ENCODE measurements around the gene RAB10.
"Not testable (repeated sequence)": the region's sequence is repeated elsewhere in the genome, so short reads cannot be mapped to it uniquely, and the experiment has no call there.

RAB10 gene

DNA sequence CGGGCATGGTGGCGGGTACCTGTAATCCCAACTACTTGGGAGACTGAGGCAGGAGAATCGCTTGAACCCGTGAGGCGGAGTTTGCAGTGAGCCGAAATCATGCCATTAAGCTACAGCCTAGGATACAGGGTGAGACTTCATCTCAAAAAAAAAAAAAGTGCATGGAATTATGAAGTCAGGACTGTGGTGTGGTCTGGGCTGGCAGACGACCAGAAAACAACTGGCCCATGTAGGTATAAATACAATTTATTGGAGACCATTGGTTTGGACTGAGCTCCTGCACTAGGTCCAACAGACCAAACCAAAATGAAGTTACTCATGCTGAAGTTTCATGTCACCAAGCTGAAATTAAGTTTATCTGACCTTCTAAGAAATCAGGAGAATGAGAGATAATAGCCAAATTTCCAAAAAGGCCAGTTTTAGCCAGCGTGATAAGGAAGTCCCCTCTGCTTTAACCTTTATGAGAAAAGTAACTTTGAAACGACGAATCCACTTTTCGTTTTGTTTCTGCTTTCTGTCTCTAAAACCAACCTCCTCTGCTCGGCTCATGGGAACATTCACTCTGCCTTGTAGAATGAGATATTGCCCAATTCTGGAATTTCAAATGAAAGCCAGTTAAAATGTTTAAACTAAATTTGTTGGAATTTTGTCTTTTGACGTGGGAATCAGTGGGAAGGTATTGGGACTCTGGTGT is 17.7 kb upstream of the RAB10 start:
- in situ Hi-C loops (cut with MboI; ENCODE audit: low sequenced_read_pairs), result no loop called here

DNA sequence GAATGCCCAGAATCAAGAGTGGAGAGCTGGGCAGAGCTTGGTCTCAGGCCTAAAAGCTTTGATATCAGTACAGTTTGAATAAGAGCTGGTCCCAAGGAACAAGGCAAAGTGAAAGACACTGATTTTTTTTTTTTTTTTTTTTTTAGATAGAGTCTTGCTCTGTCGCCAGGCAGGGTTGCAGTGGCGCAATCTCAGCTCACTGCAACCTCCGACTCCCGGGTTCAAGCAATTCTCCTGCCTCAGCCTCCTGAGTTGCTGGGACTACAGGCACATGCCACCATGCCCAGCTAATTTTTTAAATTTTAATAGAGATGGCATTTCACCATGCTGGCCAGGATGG is 17.2 kb upstream of the RAB10 start:
- in situ Hi-C loops (cut with MboI; ENCODE audit: low sequenced_read_pairs), result not testable (repeated sequence)

DNA sequence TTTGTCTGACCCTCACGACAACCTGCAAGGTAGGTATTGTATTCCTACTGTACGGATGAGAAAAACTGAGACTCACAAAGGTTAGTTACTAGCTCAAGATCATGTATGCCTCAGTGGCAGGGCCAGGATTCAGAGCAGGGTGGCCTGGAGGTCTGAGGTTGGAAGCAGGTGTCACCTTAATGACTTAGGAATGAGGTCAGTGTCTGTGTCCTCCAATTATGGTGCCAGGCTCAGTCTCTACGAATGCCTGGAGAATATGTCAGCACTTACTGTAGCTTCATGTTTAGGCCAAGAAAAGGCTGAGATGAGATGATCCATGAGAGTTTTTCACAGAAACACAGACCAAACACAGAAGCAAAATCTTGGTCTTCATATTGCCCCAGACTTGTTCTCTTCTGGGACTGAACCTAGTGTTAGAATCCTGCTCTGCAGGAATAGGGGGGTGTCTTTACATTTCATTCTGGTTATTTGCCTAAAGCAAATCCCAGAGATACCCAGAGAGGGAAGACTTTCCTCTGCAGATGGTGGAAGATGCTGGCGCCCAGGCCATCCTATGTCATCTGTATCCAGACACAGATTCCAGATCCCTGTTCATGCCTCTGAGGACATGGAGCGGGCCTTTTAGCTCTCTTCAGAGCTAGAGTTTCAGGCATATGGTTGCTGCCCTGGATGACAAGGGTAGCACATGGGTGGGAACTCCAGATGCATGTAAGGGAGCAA is 16.3 kb upstream of the RAB10 start:
- in situ Hi-C loops (cut with MboI; ENCODE audit: low sequenced_read_pairs), result no loop called here

DNA sequence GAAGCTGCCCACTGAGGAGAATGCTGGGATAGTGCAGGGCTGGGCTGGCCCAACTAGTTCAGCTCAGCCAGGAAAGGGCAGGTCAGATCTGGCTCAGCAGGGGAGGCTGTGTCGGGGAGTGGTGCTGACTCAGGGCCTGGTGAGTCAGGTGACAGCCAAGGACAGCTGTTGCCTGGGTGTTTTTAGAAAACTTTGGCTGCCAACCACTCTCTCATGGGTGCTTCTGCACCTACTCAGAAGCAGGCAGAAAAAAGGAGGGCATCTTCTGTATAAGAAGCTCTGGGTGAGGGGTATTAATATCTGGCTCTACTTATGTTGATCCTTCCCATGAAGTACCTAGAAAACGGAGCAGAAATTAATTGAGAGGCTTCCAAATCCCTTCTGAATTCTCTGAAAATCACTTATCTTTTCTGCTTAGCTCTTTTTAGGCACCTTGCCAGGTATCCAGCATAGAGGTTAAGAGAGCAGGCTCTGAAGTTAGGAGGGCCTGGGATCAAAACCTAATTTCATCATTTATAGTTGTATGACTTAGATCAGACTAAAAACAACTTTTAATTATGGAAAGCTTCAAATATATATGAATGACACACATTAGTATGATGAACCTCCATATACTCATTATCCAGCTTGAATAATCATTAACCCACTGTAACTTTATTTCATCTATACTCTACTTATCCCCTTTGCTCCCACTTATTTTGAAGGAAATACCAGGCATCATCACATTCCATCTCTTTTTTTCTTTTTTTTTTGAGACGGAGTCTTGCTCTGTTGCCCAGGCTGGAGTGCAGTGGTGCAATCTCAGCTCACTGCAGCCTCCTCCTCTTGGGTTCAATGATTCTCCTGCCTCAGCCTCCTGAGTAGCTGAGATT is 15.5 kb upstream of the RAB10 start:
- in situ Hi-C loops (cut with MboI; ENCODE audit: low sequenced_read_pairs), result no loop called here

DNA sequence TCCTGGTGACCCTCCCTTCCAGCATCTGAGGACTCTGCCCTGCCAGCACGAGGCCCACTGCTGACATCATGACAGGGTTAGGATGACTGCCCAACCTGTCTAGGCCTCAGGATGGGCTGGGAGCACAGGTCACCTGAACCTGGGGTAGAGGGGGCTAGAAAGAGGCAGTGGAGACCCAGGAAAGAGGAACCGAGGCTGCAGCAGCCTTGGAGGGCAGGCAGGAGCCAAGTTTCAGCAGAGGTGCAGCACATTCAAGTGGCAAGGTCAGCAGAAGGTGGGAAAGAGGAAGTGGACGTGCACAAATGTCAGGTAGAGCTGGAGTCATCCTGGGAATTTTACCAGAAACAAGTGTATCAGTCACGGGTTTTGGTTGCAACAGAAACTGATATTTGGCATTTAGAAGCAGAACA is 13.6 kb upstream of the RAB10 start:
- in situ Hi-C loops (cut with MboI; ENCODE audit: low sequenced_read_pairs), result no loop called here

DNA sequence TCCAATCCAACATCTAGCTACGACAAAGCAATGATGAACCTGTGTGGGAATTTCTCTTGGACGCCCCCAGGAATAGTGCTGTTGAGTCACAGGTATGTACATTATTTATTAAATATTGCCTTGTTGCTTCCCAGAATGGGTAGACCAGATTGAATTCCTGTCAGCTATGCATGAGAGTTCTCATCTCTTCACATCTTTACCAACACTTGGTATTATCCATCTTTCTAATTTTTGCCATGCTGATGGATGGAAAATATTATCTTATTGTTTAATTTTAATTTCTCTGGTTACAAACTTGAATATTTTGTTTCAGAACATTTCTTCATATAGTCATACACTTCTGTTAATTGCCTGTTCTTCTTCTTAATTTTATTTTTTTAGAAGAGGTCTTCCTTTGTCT is 9.6 kb upstream of the RAB10 start:
- in situ Hi-C loops (cut with MboI; ENCODE audit: low sequenced_read_pairs), result no loop called here

DNA sequence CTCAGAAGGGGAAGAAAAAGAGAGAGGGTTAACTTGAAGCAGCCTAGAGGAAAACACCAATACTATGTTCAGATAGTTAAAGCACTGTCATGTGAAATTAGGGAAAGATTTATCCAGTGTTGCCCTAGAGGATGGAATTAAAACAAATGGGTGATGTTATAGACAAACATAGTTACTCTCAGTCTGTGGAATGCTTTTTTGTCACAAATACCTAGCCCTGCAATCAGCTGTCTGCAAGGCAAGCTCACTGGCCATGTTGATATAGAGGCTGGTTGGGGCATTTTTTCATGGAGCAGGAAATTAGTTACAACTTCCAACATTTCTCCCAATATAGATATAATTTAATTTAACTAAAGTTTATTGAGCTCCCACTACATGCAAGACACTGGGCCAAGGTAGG is 8.4 kb upstream of the RAB10 start:
- in situ Hi-C loops (cut with MboI; ENCODE audit: low sequenced_read_pairs), result no loop called here

DNA sequence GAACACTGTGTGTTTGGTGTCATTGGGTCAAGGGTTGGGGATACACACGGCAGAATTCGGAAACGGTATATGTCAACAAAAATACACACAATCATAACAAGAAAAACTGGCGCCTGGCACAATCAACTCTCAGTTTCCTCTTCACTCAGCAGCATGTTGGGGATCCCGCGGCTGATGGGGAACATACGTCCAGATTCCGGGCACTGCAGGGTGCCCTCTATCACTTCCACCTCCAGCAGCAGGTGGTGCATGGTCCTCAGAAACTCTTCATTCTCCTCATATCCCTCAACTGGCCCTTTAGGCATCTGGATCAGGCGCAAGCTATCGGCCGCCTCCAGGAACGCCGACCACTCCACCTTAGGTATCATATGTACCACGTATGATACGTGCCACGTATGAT is 5.8 kb upstream of the RAB10 start:
- in situ Hi-C loops (cut with MboI; ENCODE audit: low sequenced_read_pairs), result not testable (repeated sequence)

DNA sequence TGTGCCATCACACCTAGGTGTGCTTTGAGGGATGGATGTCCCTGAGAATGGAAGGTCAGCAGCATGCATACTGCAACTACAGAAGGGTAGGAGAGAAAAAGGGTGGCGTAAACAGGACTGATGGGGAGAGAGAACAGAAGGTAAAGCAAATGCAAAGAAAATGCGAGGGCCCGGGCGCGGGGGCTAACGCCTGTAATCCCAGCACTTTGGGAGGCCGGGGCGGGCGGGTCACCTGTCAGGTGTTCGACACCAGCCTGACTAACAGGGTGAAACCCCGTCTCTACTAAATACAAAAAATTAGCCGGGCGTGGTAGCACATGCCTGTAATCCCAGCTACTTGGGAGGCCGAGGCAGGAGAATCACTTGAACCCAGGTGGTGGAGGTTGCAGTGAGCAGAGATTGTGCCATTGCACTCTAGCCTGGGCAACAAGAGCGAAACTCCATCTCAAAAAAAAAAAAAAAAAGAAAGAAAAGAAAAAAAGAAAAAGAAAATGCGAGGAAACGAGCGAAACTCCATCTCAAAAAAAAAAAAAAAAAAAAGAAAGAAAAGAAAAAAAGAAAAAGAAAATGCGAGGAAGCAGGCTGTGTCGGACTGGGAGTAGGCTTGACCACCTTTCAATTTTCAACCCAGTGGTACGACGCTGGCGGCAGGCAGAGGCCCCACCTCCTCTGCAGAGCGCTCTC is 1.2 kb upstream of the RAB10 start:
- in situ Hi-C loops (cut with MboI; ENCODE audit: low sequenced_read_pairs), result not testable (repeated sequence)

DNA sequence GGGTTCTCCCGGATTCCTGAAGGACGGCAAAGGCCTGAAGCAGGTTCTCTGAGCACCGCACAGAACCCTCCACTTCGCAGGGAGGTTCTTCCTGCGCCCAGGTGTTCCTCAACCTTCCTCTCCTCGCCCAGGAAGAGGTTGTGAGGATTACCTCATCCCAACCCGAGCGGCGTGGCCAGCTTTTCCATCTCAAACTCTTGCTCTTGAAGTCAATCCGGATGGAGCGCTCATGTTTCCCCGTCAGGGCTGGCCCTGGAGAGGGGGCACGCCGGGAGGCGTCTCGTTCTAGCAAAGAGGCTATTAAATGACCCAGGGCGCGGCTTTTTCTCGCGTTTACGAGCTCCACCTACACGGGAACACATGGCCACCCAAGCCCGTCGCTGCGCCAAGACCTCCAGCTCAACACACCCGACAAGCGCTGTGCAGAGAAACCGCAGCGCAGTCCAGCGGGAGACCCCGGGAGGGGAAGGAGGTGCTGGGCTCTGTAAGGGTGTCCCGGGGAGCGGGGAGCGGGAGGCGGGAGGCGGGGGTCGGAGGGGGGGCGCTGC is 540 bp upstream of the RAB10 start:
- in situ Hi-C loops (cut with MboI; ENCODE audit: low sequenced_read_pairs), result no loop called here

DNA sequence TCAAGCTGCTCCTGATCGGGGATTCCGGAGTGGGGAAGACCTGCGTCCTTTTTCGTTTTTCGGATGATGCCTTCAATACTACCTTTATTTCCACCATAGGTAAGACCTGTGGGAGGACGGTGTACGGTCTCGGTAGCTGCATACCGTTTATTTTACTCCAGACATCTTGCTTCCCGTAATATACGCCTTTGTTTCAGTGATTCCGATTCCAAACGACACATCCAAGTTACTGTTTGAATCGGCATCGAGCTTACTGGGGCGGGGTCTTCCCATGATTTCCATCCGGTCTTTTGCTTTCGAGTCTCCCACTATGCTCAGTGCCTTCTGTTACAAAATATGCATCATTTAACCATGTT is 731 bp downstream of the RAB10 start:
- in situ Hi-C loops (cut with MboI; ENCODE audit: low sequenced_read_pairs), result no loop called here

DNA sequence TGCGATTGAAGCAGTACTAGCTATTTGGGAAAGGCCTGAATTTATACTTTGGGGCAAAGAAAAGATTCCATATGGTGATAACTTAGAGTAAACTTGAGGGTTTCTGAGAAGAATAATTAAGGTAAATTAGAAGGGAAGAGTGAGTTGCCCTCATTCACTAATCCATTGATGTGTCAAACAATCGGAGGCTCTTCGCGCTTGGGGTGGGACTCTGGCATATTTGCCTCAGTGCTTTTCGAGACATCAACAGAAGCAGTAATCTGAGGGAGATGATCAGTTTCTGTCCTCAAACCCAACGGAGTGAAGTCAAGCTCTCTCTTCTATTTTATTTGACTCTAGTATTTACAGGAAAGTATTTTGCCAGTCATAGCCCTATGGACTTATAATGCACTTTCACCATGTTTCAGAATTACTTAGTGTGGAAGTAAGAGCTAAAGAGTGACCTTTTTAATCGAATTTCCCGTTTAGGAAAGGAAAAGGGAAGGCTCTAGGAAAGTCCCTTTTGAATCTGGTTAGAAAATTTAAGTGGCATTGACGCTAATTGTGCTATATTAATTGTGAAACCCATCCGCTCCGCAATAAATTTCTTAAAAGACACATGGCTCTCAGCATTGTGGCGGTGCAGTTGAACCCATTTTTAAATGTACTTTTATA is 1.3 kb downstream of the RAB10 start:
- in situ Hi-C loops (cut with MboI; ENCODE audit: low sequenced_read_pairs), result no loop called here

DNA sequence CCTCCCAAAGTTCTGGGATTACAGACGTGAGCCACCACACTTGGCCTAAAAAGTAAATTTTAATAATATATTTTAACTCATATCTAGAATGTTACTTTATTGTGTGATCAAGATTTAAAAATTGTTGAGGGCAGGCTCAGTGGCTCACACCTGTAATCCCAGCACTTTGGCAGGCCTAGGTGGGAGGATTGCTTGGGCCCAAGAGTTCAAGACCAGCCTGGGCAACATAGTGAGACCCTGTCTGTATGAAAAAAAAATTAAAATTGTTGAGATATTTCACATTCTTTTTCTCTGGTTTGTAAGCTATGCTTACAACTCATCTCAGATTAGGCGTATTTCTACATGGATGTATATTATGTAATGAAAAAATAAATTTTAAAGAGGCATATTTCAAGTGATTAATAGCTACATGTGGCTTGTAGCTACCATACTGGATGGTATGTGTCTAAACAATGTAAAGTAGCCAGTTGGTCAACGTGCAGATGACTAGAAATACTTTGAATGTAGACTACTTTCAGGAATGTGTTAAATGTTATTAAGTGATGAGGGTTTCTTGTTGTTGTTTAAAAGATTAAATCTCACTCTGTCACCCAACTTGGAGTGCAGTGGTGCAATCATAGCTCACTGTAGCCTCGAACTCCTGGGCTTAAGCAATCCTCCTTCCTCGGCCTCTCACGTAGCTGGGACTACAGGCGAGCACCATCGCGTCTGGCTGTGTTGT is 5.9 kb downstream of the RAB10 start:
- in situ Hi-C loops (cut with MboI; ENCODE audit: low sequenced_read_pairs), result no loop called here

DNA sequence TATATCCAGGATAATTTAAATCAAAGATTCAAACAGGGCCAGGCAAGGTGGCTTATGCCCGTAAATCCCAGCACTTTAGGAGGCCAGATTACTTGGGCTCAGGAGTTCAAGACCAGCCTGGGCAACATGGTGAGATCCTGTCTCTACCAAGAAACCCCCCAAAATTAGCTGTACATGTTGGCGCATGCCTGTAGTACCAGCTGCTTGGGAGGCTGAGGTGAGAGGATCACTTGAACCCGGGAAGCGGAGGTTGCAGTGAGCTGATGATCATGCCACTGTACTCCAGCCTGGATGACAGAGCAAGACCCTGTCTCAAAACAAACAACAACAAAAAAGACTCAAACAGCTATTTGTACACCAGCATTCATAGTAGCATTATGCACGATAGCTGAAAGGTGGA is 9.2 kb downstream of the RAB10 start:
- in situ Hi-C loops (cut with MboI; ENCODE audit: low sequenced_read_pairs), result no loop called here

DNA sequence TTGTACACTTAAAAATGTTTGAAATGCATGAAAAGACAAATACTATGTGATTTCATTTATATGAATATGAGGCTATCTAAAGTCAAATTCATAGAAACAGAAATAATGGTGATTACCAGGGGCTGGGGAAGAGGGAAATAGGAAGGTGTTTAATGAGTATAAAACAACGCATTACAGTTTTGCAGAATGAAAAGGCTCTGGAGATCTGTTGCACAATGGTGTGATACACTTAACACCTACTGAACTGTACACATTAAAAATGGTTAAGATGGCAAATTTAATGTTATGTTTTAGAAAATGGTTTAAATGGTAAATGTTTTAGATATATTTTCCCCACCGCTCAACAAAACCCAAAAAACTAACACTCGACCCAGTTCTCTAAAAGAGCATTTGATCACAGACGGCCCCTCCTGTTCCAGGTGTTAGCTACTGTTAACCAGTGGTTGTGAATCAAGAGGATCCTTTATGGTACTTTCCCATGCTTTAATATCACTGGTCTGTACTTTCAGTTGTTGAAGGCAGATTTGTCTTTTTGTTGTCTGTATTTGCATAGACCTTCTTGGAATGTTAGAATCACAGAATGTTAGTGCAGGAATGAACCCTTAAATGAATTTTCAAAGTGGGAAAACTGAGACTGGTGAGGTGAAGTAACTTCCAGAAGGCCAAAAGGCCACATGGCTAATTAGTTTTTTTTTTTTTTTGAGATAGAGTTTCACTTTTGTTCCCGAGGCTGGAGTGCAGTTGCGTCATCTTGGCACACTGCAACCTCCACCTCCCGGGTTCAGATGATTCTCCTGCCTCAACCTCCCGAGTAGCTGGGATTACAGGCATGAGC is 10.2 kb downstream of the RAB10 start:
- in situ Hi-C loops (cut with MboI; ENCODE audit: low sequenced_read_pairs), result no loop called here

DNA sequence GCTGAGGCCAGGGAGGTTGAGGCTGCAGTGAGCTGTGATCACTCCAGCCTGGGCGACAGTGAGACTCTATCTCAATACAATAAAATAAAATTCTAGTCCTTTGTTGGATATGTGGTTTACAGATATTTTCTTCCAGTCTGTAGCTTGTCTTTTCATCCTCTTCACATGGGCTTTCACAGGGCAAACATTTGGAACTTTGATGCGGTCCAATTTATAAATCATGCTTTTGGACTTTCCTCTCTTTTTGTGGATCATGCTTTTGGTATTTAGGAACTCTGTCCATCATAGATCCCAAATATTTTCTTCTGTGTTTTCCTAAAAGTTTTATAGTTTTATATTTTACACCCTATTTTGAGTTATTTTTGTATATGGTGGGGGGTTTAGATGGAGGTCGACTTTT is 14.9 kb downstream of the RAB10 start:
- in situ Hi-C loops (cut with MboI; ENCODE audit: low sequenced_read_pairs), result no loop called here

DNA sequence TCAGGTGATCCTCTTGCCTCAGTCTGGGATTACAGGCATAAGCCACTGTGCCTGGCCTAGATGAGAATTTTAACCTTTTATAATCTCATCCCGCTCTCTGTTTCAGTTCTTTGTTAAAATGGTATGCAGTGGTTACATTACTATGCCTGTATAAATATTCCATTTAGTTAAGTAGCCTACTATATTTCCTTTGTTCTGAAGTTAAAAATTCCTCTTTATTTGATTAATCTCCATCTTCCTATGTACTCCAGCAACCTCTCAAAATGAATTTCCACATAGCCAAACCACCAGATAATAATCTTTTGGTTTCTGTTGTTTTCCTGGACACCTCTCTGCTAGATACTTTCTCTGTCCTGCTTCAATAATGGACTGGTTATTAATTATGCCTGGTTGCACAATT is 15.8 kb downstream of the RAB10 start:
- in situ Hi-C loops (cut with MboI; ENCODE audit: low sequenced_read_pairs), result no loop called here

DNA sequence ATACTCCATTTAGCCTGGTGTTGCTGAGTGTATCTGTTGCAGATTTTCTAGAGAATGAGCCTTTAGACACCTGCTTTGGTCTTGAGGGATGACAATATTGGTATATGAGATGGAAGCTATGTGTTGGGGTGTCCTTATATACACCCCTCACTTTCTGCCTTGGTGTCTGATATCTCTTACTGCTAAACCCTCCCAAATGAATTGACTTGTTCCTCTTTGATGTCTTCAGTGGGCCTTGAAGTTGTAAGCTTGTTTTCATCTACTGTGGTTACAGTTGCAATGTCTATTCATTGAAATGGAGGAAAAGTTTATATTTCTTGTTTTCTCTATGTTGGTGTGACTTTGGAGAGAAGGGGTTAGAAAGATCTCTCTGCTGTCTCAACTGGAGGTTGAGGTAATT is 18.9 kb downstream of the RAB10 start:
- in situ Hi-C loops (cut with MboI; ENCODE audit: low sequenced_read_pairs), result no loop called here

Measured in hTERT RPE-1 (cell line).